ENCODE measurements around the gene EEF1G. TPM values are rescaled to one million over a fixed set of nuclear protein-coding genes. Genes with fewer than 3 reads are reported as not detected.

The EEF1G gene
- total RNA-seq, 2 experiments from 2014 or later, result 1,925 to 1,979 TPM

DNA sequence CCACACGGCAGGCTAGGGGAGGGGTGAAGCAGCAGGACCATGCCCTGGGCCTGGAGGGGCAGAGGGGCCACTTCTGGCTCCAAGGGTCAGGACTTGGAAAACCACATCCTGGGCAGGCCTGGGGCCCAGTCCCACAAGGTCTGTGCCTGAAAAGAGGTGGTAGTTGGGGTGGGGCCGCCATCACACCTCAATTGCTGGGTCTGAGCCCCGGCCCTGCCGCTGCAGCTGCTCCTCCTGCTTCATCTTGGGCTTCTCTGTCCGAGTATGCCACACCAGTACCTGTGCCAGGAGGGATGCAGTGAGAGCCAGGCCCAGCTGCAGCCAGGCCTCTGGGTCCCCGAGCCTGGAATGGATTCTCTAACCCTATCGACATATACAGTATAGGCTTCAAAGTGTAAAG, 41.8 kb upstream of the EEF1G start:
- H3K36me3 Mint-ChIP-seq (ENCODE audit: low read depth), result peaks cover 36% of the 10 kb centered on the region
- CTCF ChIA-PET, result interaction anchor here (1.1 kb wide), 1 partner anchor 24 kb away, joined by 3 read pairs; the partner anchor contains the start of gene TUT1
- DNase-seq (no peak), ATAC-seq (no peak)
- no peak overlapping the region for H3K4me3 Mint-ChIP-seq
- POLR2A ChIA-PET, result interaction anchor here (1.2 kb wide), 1 partner anchor 15 kb away, joined by 3 read pairs; no protein-coding TSS in a partner anchor
- no peak overlapping the region for H3K27ac Mint-ChIP-seq
- H3K4me1 Mint-ChIP-seq (ENCODE audit: low read depth), result peaks cover 37% of the 10 kb centered on the region
- no peaks in the 10 kb centered on the region for H3K27me3 Mint-ChIP-seq
- no peaks in the 10 kb centered on the region for H3K9me3 Mint-ChIP-seq
- TF ChIP-seq, protein P1, sequence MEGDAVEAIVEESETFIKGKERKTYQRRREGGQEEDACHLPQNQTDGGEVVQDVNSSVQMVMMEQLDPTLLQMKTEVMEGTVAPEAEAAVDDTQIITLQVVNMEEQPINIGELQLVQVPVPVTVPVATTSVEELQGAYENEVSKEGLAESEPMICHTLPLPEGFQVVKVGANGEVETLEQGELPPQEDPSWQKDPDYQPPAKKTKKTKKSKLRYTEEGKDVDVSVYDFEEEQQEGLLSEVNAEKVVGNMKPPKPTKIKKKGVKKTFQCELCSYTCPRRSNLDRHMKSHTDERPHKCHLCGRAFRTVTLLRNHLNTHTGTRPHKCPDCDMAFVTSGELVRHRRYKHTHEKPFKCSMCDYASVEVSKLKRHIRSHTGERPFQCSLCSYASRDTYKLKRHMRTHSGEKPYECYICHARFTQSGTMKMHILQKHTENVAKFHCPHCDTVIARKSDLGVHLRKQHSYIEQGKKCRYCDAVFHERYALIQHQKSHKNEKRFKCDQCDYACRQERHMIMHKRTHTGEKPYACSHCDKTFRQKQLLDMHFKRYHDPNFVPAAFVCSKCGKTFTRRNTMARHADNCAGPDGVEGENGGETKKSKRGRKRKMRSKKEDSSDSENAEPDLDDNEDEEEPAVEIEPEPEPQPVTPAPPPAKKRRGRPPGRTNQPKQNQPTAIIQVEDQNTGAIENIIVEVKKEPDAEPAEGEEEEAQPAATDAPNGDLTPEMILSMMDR (IDR thresholded peaks at IDR 0.05), result no peak
- intact Hi-C loops (cut with micrococcal nuclease), result no loop called here

DNA sequence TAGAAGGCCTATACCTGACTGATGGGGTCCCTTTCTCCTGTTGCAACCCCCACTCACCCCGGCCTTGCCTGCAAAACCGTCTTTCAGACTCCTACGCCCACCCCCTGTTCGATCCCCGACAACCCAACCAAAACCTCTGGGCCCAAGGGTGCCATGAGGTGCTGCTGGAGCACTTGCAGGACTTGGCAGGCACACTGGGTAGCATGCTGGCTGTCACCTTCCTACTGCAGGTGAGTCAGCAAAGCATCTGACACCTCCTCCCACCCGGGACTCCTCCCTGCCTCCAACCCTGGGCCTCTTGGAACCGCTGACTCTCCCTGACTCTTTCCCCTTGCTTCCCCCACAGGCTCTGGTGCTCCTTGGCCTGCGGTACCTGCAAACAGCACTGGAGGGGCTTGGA, 40.6 kb upstream of the EEF1G start:
- peak overlapping the region; percentile 71 for H3K27ac Mint-ChIP-seq
- H3K36me3 Mint-ChIP-seq (ENCODE audit: low read depth), result peaks cover 42% of the 10 kb centered on the region
- no peak overlapping the region for H3K4me3 Mint-ChIP-seq
- H3K4me1 Mint-ChIP-seq (ENCODE audit: low read depth), result peaks cover 39% of the 10 kb centered on the region
- ChIA-PET CTCF (interaction anchor here (1.4 to 3.7 kb wide), 3 partner anchors 13 to 94 kb away, joined by 3 to 24 read pairs (median 20); partner anchors contain the start of genes BSCL2, GNG3, MTA2 and TUT1), POLR2A (interaction anchor here (1.4 to 6.9 kb wide), 4 partner anchors 8 to 57 kb away, joined by 9 to 87 read pairs (median 48); partner anchors contain the start of genes B3GAT3, LBHD1, MTA2 and TUT1)
- intact Hi-C loops (cut with micrococcal nuclease), result loop anchor here (5.0 kb wide), 1 partner anchor 33 kb away; the partner anchor contains the start of gene GANAB
- TF ChIP-seq, protein P1 (IDR thresholded peaks at IDR 0.05), result no peak
- H3K9me3 Mint-ChIP-seq, result no peaks in the 10 kb centered on the region
- peak; percentile 68 for DNase-seq
- no peaks in the 10 kb centered on the region for H3K27me3 Mint-ChIP-seq
- peak; percentile 18 for ATAC-seq

DNA sequence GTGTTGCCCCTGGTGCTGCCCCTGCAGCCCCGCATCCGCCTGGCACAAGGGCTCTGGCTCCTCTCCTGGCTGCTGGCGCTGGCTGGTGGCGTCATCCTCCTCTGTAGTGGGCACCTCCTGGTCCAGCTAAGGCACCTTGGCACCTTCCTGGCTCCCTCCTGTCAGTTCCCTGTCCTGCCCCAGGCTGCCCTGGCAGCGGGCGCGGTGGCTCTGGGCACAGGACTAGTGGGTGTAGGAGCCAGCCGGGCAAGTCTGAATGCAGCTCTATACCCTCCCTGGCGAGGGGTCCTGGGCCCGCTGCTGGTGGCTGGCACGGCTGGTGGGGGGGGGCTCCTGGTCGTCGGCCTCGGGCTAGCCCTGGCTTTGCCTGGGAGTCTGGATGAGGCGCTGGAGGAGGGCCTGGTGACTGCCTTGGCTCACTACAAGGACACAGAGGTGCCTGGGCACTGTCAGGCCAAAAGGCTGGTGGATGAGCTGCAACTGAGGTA, 39.6 kb upstream of the EEF1G start:
- ATAC-seq (no peak), DNase-seq (peak; percentile 35)
- intact Hi-C loops (cut with micrococcal nuclease), result loop anchor here (5.0 kb wide), 1 partner anchor 34 kb away; the partner anchor contains the start of gene GANAB
- ChIA-PET POLR2A (interaction anchor here (1.0 to 6.9 kb wide), 8 partner anchors 9 to 242 kb away, joined by 3 to 87 read pairs (median 20); partner anchors contain the start of genes B3GAT3, C11orf98, CSKMT and INTS5), CTCF (interaction anchor here (1.1 to 3.8 kb wide), 5 partner anchors 9 to 94 kb away, joined by 3 to 26 read pairs (median 20); partner anchors contain the start of genes B3GAT3, BSCL2, GNG3 and MTA2)
- Mint-ChIP-seq H3K27me3 (no peaks in the 10 kb centered on the region), H3K27ac (peak overlapping the region; percentile 72), H3K4me3 (no peak overlapping the region), H3K36me3 (ENCODE audit: low read depth) (peaks cover 47% of the 10 kb centered on the region), H3K4me1 (ENCODE audit: low read depth) (peaks cover 46% of the 10 kb centered on the region), H3K9me3 (no peaks in the 10 kb centered on the region)
- TF ChIP-seq, protein P1 (IDR thresholded peaks at IDR 0.05), result no peak

DNA sequence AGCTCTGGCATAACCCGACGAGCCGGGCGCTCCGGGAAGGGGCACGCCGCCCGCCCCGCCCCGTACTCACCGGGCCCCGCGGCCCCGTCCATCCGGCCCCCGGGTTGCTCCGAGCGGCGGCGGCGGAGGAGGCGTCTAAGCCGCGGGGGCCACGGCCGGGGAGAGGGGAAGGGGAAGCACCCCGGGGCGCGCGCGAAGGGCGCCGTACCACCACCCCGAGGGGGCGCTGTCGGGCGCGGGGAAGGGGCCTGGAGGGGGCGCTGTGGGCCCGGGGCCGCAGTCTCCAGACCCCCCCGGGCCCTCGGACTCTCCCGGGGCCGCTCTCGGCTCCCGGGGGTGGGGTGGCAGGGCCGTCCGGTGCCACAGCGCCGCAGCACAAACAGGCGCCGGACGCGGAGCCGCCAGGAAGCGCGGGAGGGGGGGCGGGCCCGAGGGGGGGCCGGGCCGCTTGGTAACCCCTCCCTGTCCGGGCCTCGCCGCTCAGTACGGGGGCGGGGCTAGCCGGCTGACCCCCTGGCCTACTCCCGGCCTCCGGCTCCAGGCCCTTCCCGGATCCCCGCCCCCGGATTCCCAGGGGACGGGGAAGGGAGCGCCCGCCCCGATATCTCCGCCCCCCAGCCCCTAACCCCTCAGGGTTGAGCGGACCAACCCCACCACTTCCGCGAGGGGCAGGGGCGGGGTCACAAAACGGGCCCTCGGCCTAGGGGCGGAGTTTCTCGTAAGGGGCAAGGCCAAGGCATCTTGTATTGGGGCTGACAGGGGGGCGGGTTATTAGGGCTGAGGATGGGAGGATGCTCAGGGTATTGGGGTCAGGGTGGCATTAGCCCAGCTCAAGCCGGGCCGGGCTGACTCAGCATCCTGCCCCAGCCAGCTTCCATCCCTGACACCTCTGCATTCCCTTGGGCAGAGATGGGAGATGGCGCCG, 38.9 kb upstream of the EEF1G start, which contains the start of the genes EML3 and ROM1:
EML3 (minus strand) TSS at position 410 of the 925 bp plus-strand sequence; CDS start at position 92, 318 bp downstream.
ROM1 (plus strand) TSS at position 892 of the 925 bp plus-strand sequence; CDS start at position 917, 25 bp downstream.
- intact Hi-C loops (cut with micrococcal nuclease), result loop anchor here (5.0 kb wide), 1 partner anchor 35 kb away; the partner anchor contains the start of gene GANAB
- Mint-ChIP-seq H3K36me3 (ENCODE audit: low read depth) (peaks cover 52% of the 10 kb centered on the region), H3K27ac (peak within 1 kb of the TSS; percentile 97), H3K4me3 (peak within 1 kb of the TSS; percentile 96), H3K9me3 (no peaks in the 10 kb centered on the region), H3K4me1 (ENCODE audit: low read depth) (peaks cover 52% of the 10 kb centered on the region), H3K27me3 (no peaks in the 10 kb centered on the region)
- ChIA-PET CTCF (interaction anchor here (0.9 to 3.8 kb wide), 18 partner anchors 10 to 111 kb away, joined by 3 to 26 read pairs (median 4); partner anchors contain the start of genes B3GAT3, BSCL2, C11orf98 and CSKMT), POLR2A (interaction anchor here (0.9 to 6.9 kb wide), 21 partner anchors 10 to 245 kb away, joined by 3 to 87 read pairs (median 6); partner anchors contain the start of genes B3GAT3, BSCL2, C11orf98 and CSKMT)
- ATAC-seq (peak; percentile 80), DNase-seq (peak; percentile 92)
- TF ChIP-seq, protein P1 (IDR thresholded peaks at IDR 0.05), result peak; percentile 99
